CMK (cell line): ENCODE results near the gene INTS12.

Experiments used
- DNase-seq: peaks from one replicate; pipeline ENCODE4 v3.0.0-alpha.2; 2010; ENCODE audit warnings: low read depth

INTS12 gene

DNA sequence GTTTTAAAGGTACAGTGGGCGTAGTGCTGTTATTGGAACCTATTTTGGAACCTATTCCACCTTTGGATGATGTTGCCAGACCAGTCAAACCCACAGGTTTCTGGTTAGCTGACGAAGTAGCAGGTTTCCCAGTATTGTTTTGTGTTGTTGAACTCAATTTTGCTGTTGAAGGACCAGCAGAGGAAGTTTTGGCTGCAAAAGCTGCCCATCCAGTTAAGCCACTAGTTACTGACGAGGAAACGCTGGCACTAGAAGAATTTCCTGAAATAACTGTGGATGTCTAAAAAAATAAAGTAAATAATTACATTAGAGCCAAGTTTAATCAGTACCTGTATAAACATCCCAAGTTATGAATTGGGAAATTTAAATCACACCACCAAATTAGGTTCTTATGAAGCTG is 25.5 kb downstream of the INTS12 start:
- DNase-seq, result no peak

DNA sequence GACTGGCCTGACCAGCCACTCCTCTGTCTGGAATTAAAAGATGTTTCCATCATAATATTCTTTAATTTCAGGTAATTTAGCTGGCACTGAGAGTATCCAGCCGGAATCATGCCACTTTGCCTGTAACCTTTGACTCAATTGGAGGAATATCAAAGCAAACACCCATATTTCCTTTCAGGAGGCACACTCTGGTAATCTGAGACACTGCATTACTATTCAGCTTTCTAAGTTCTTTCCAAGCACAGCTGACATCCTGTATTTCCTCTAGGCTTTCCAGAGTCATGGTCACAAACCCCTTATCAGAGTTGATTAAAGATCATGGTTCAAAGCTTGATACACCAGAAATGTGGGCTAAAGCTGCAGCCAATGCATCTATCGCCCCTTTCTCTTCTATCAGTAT is 29.3 kb downstream of the INTS12 start:
- no peak for DNase-seq

DNA sequence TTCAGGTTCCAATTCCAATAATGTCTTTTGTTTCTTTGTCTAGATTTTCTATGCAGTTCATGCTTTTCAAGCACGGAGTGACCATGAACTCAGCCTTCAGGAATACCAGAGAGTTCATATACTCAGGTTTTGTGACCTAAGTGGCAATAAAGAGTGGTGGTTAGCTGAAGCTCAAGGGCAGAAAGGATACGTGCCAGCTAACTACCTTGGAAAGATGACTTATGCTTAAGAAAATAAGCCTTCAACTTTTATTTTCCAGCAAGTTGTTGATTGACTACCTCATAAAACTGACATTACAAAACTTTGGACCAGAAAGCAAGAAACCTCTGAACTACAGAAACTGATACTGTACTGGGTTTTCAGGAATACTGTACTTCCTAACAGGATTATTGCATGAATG is 30.8 kb downstream of the INTS12 start:
- DNase-seq, result no peak

DNA sequence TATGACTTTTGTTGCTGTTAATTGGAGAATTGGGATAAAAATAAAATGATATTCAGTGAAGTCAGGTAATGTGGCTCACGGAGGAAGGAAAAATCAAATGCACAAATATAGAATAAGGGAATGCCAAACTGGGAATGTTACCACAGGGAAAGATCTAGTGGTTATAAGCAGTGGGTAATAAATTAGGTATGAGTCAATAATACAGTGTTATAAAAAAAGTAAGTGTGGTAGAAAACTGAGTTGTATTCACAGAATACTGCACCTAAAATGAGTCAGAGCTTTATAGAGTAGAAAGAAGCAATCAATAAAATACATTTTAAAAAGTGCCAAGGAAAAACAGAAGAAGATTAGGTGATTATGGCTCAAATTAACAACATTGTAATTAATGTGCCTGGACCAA is 34.5 kb downstream of the INTS12 start:
- DNase-seq, result no peak

DNA sequence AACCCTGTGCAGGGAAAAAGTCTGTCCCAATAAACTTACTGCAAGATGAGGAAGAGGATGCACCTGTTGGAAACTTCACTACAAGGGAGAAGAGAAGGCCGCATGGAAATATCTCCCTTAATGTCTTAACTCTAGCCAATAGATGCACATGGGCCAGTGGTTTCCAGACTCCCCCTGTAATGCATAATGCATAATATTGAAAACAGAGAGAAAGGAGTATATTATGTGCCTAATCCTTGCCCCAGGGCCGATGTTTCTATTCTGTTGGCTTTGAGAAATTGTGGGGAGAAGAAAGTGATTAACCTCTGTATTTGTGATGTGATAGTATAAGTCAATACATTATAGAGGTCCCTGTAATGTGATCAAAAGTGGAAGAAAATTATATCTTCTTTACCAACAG is 37.2 kb downstream of the INTS12 start:
- no peak for DNase-seq

DNA sequence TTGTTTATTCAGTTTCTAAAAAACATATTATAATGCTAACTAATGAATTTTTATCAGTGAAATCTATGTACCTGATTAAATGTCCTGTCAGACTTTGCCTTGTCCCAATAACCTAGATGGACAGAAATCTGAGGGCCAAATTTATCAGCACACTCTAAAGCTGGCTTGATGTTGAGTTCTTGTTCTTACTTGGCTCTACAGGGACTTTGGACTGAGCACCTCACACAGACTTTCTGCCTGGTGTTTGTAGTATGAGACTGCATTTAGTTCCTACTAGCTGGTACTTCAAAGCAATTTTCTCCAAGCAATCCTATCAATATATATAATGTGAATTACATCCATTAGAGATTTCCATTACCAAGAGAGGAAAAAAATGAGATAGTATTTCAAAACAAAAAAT is 37.8 kb downstream of the INTS12 start:
- no peak for DNase-seq

DNA sequence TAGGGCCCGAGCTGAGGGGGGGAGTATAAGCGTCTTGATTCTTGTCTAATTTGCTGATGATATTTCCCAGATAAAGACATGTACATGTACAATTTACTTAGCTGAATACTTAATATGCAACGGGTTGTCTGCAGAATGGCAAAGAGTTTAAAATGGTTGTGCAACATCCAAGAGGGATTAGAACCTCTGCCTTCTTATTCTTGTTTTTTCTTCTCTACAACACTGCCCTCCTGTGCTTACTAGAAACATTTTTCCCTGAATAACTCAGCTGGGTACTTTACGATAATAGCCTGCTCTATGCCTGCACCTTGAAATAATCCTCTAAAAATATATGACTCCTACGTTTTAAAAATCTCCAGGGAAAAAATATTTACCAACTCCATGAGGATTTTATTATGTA is 41.8 kb downstream of the INTS12 start:
- DNase-seq, result no peak

DNA sequence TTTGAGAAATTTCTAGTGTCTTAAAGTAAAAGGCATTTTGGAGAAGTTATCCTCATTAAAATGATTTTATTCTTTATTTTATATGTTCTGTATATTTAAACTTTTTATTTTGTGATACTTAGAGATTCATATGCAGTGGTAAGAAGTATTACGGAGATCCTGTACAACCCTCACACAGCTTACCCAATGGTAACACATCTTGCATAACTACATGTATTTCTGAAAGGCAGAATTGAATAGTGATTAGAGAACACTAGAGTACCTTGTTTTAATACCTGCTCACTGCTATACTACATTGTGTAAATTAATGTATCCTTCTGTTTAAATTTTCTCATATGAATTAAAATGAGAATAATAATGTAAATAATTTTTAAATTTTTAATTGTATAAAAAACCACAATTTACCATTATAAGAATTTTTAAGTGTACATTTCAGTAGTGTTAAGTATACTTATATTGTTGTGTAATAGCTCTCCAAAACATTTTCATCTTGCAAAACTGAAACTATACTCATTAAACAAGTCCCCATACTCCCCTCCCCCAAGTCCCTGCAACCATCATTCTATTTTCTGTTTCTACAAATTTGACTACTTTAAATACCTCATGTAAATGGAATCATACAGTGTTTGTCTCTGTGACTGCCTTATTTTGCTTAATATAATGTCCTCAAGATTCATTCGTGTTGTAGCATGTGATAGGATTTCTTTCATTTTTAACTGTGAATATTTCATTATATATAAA is 45.4 kb downstream of the INTS12 start:
- DNase-seq, result no peak

DNA sequence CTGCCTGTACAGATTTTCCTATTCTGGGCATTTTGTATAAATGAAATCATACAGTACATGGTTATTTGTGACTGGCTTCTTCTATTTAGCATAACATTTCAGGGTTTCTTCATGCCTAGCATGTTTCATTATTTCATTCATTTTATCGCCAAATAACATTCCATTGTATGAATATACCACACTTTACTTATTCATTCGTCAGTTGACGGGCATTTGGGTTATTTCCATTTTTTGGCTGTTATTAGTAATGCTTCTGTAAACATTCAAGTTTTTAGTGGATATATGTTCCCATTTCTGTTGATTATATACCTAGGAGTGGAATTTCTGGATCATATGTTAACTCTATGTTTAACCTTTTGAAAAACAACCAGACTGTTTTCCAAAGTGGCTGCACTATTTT is 47.5 kb downstream of the INTS12 start:
- DNase-seq, result no peak

DNA sequence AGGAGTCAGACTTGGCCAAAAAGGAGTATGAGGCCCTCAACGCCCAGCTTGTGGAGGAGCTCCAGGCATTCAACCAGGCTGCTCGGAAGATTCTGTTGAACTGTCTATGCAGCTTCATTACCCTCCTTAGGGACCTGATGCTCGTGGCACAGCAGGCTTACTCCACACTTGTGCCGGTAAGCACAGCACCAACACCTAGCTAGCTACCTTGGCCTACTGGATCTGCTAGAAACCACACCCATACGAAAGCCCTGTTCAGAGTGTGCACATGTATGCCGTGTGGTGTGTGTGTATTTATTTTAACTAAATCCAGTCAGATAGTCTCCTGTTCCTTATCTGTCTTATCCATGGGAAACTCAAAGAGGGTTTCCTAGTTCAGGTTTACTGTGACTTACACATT is 49.3 kb downstream of the INTS12 start:
- no peak for DNase-seq

DNA sequence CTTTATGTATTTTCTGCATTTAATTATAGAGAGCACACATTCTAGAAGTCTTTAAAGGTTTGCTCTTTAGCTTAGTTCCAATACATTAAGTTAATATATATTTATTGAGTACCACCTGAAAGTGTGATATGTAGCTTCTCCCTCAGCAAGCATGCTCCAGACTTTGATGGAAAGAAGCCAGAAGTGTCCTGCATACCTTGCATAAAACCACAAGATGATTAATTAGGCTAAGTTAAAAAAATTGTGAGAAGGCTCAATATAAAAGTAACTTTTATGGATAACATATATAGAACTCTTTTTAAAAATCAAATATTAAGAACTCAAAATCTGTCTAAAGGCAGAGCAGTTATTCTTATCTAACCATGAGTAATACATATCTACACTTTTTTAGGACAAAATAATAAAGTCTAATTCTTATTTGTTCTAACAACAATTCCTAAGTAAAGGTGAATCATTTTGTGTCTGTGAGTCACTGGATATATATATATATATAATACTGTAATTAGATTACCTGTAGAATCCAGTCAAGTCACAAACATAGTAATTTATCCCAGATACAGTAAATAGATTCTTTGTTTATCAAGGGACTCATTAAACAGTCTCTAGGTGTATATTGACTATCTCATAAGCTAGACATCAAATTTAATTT is 51.2 kb downstream of the INTS12 start:
- DNase-seq, result no peak

DNA sequence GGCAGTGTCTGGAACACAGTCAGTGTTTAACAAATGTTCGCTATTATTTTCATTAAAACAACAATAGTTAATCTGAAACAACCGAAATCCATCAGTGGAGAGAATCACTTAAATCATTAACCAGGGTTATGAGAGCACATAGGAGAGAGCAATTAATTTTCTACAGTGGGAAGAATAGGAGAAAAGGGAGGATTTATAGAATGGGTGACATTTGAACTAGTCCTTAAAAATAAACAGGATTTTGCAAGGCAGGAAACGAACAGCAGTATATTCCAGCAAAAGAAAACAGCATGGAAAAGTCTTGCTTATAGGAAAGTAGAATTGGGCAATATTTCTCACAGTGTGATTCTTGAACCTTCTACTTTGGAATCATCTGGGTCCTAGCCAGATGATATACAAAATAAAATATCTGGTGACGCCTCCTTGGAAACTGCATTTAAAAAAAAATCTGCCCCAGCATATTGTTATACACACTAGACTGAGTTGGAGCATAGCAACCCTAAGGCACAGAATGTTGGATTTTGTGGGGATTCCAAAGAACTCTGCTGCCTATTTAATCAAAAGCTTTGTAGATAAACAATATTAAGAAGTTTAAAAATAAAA is 56.1 kb downstream of the INTS12 start:
- DNase-seq, result no peak

DNA sequence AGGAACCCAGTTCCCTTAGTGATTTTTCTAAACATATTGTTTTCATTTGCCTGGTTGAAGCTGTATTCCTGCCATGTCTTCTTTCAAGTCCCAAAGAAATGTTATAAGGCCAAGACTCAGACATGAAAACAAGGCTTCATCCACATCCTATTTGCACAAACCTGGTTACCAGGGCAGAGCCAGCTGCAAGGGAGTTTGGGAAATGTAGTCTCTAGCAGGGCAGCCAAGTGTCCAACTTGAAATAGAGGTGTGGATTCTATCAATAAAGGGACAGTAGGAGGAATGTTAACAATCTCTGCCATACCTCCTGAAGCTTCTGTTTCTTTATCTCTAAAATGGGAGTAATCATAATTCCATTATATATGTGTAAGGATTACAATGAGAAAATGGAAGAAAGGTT is 56.6 kb downstream of the INTS12 start:
- no peak for DNase-seq

DNA sequence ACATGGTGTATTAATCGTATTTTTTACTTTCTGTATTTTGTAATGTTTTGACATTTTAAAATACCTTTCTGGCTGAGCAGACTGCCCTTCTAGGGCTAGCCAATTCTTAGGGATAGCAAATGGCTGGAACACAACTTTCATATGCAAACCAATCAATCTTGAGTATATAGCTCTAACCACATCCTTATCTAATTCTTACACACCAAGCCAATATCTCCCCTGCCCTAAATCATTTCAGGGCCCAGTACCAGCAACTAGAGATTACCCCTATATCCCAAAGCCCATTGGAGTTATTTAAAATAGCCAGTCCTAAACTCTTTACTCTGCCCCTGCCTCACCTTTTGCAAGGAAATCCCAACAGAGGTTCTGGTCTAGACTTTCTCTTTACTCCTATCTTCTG is 58.3 kb downstream of the INTS12 start:
- no peak for DNase-seq

DNA sequence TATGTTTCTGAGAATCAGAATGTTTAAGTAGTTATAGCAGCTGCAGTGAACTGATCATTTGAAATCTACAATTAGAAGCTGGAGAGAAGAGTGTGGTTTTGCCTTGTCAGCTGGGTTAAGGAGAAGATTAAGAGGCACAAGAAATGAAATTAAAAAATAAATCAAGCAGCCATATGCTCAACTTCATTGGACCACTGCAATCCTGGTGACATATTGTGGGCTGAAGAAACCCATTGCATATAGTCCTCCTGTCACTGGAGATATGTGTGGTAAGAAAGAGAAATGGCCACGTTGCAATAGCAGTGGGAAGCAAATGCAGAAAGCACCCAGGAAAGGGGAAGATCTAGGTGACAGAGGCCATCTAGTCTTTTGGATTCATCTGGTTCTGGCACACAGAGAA is 63.0 kb downstream of the INTS12 start:
- DNase-seq, result no peak

DNA sequence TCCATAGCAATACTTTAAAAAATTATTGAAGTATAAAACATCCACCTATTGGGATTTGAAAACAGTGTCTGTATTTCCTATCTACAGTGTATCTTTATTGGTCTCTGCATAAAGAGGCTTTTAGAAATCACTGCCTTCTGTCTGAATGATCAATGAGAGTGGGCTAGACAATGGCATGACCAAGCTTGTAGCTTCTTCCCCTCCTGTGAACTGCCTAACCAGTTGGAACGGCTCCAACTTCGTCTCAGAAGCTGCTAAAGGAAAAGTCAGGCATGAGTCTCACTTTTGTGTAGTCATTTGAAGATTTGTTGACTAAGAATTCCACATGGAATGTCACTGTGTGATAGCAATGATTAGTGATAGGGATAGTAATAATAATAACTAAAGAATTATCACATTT is 64.2 kb downstream of the INTS12 start:
- DNase-seq, result no peak

DNA sequence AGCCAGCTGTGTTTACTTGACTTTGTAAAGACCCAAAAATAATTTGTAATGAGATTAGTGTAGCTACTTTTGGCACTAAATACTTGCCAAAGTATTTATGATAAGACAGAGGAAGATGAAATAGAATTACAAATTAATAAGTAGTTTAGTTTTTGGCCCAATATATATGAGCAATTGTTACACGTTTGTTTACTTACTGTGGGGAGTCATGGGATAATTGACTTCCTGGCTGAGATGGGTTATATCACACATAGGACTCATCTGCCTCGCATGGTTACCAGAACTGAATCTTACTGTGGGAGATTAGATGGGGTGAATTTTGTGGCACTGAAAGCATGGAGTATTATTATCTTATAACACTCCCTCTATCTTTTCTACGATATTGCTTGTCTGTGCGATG is 66.6 kb downstream of the INTS12 start:
- no peak for DNase-seq

DNA sequence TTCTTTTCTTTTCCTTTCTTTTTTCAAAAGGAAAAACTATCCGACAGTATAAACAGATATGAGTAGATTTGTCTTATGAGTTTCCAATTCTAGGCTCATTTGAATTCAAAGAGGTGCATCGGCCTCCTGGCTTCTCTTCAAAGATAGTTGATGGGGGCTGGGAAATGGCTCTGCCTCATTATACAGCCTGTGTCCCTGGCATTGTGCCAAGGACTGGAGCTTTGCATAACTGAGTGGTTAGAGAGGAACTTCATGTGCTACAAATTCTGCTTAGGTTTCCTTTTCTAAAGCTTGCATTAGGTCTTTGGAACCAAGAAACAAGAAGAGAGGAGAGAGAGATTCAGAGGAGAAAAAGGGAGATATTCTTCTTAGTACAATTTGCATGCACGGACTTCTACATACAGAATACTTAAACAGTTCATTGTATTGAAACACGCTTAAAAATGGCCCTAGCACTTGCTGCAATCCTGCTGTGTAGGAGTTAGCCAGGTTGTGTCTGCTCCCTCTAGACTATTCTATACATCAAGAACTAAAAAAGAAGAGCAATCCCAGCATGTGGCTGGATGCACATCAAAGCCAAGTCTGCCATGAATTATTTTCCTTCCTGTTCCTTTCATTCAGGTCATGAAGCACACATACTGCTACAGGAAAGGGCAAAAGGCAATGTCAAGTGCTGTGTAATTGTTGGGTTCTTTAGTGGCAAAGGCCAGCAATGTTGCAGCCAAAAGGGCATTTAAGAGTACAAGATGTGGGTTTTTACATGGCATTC is 70.9 kb downstream of the INTS12 start:
- DNase-seq, result no peak

DNA sequence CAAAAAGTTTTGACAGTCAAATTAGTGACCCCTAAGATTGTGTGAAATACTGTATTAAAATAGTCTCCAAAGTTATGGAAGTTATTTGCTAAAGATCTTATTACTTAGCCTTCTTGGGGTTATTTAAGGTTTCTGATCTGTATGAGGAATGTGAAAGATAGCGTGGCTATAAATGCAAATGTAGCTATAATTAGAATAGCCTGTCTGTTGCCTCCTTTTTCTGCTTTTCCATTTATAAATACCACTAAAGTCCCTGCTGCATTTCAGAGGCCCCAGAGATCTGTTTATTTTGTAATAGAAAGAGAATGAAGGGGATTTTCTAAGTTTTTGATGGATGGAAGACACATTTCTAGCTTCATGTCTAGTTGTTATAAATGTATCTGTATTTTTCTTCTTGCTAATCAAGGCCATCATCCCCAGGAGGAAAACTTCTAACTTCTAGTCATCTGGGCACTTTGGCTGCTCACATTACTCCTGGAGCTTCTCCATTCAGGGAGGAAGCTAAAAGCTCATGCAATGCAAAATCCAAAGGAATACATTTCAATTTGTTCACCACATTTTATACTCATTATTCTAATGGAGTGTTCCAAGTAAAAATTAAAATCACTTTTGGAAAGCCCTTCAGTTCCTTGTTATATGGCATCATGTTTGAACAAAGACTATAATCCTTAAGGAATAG is 73.9 kb downstream of the INTS12 start:
- no peak for DNase-seq

DNA sequence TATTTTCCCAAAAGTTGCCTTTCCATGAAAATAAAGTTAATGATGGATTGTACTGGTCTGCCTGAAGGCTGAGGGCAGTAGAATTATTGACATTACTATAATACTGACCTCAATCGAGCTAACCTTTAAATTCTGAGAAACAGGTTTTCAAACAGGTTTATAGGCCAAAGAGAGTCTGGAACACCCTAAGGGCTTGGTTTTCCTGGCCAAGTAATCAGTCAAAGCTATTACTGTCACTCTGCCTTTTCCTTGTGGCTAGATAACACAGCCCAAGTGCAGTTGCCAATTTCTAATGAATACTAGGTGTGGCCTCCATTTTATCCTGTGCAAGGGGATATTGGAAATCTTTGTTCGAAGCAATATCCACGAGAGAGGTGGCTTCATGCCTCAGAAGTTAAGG is 75.2 kb downstream of the INTS12 start:
- DNase-seq, result no peak
